ENCODE results near the gene STK35.

The STK35 gene

GRCh38 chr20:2136275-2136674, 34.6 kb downstream of the STK35 start:
- no peak for DNase-seq

GRCh38 chr20:2137552-2138201, 36.0 kb downstream of the STK35 start:
- DNase-seq: no peak

GRCh38 chr20:2138396-2138795, 36.8 kb downstream of the STK35 start:
- DNase-seq: no peak

GRCh38 chr20:2139250-2139649, 37.6 kb downstream of the STK35 start:
- DNase-seq: no peak

- DNase-seq: no peak
Measured at GRCh38 chr20:2139736-2140135, 38.1 kb downstream of the STK35 start.

GRCh38 chr20:2140561-2140960, 38.9 kb downstream of the STK35 start:
- DNase-seq: no peak

- DNase-seq: no peak
Measured at GRCh38 chr20:2141600-2142575, 40.3 kb downstream of the STK35 start.

GRCh38 chr20:2142649-2143048, 41.0 kb downstream of the STK35 start:
- DNase-seq: no peak

- no peak for DNase-seq
Measured at GRCh38 chr20:2143594-2143993, 42.0 kb downstream of the STK35 start.

- DNase-seq: no peak
Measured at GRCh38 chr20:2144850-2145249, 43.2 kb downstream of the STK35 start.

- DNase-seq: no peak
Measured at GRCh38 chr20:2145376-2145775, 43.7 kb downstream of the STK35 start.

GRCh38 chr20:2146080-2146867, 44.6 kb downstream of the STK35 start:
- DNase-seq: no peak

- DNase-seq: no peak
Measured at GRCh38 chr20:2149507-2149906, 47.9 kb downstream of the STK35 start.

GRCh38 chr20:2150660-2151059, 49.0 kb downstream of the STK35 start:
- no peak for DNase-seq

- DNase-seq: no peak
Measured at GRCh38 chr20:2151858-2152281, 50.2 kb downstream of the STK35 start.

GRCh38 chr20:2152317-2152716, 50.7 kb downstream of the STK35 start:
- no peak for DNase-seq

- no peak for DNase-seq
Measured at GRCh38 chr20:2153326-2153725, 51.7 kb downstream of the STK35 start.

- DNase-seq: no peak
Measured at GRCh38 chr20:2156224-2156623, 54.6 kb downstream of the STK35 start.

GRCh38 chr20:2156666-2157624, 55.3 kb downstream of the STK35 start:
- no peak for DNase-seq

GRCh38 chr20:2162125-2162822, 60.6 kb downstream of the STK35 start:
- DNase-seq: no peak

- no peak for DNase-seq
Measured at GRCh38 chr20:2162823-2163166, 61.2 kb downstream of the STK35 start.

- DNase-seq: no peak
Measured at GRCh38 chr20:2163312-2163711, 61.7 kb downstream of the STK35 start.

Data from CD4-positive, alpha-beta T cell treated with Interleukin-4 for 1 hour (primary cell).